Fibroblast of upper back skin (primary cell): Measurements from ENCODE around the gene ZNF700.
"Not testable (repeated sequence)": the region's sequence is repeated elsewhere in the genome, so short reads cannot be mapped to it uniquely, and the experiment has no call there.

Source experiments
- DNase-seq: peaks from one replicate; pipeline ENCODE4 v3.0.0-alpha.2; 2013

Gene ZNF700

DNA sequence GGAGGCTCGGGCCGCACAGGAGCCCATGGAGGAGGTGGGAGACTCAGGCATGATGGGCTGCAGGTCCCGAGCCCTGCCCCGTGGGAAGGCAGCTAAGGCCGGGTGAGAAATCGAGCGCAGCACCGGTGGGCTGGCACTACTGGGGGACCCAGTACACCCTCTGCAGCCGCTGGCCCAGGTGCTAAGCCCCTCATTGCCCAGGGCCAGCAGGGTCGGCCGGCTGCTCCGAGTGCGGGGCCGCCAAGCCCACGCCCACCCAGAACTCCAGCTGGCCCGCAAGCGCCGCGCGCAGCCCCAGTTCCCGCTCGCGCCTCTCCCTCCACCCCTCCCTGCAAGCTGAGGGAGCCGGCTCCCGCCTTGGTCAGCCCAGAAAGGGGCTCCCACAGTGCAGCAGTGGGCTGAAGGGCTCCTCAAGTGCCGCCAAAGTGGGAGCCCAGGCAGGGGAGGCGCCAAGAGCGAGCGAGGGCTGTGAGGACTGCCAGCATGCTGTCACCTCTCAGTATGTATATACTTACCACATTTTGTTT lies 16.5 kb downstream of the ZNF700 start:
- not testable (repeated sequence) for DNase-seq

DNA sequence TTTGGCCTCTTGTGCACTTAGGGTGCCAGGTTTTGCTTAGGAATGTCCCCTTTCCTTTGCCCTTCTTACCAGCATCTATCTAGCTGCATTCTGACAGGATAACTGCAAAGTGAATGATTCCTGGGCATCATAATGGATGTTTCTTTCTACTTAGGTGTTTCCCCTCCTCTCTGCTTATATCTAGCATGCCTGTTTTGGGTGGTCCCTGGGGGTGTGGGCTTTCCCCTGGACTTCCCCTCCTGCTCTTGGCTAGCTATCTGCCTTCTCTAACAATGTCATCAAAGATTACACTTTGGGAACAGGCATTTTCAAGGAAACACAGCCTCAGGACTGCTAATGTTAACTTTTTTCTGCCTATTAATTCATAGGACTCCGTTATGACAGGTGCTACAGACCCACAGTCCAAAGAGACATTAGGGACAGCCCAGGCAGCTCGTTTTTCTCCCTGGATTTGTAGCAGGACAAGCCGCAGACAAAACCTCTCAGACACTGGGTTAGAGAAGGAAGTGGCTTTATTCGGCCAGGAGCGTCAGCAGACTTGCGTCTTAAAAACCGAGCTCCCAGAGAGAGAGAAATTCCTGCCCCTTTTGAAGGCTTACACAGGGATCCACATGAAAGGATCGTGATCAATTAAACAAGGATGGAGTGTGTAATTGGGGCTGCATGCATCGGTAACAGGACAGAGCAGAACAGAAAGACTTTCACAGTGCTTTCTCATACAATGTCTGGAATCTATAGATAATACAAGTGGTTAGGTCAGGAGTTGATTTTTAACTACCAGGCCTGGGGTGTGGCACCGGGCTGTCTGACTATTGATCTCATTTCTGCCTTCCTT lies 17.3 kb downstream of the ZNF700 start:
- DNase-seq: no peak

DNA sequence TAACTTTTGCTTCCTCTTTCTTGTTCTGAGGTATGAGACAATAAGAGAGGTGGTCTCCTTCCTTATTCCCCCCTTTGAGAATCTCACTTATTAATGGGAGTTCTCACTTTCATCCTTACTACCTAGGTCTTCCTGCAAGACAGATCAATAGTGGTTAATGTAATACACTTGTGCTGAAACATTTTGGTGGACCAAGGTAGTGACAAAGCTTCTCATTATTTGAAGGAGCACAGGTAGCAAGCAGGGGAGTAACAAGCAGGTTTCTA lies 17.9 kb downstream of the ZNF700 start:
- no peak for DNase-seq

DNA sequence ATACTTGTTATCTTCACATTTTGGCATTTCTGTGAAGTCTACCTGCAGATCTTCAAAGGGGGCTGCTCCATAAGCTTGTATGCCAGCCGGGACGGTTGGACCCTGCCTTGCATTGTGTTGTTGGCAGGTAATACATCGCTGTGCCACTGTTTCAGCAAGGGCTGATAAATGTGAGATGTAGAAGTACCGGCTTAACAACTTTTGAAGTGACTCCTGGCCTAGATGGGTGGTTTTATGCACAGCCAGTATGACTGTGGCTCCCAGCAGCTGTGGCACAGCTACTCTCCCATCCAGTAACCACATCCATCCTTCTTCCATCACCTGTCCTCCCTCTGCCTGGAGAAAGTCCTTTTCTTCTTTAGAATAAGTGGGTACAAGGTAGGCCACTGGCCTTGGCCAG lies 19.7 kb downstream of the ZNF700 start:
- DNase-seq: no peak

DNA sequence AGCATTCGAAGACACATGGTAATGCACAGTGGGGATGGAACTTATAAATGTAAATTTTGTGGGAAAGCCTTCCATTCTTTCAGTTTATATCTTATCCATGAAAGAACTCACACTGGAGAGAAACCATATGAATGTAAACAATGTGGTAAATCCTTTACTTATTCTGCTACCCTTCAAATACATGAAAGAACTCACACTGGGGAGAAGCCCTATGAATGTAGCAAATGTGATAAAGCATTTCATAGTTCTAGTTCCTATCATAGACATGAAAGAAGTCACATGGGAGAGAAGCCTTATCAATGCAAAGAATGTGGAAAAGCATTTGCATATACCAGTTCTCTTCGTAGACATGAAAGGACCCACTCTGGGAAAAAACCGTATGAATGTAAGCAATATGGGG lies 23.7 kb downstream of the ZNF700 start:
- DNase-seq: no peak

DNA sequence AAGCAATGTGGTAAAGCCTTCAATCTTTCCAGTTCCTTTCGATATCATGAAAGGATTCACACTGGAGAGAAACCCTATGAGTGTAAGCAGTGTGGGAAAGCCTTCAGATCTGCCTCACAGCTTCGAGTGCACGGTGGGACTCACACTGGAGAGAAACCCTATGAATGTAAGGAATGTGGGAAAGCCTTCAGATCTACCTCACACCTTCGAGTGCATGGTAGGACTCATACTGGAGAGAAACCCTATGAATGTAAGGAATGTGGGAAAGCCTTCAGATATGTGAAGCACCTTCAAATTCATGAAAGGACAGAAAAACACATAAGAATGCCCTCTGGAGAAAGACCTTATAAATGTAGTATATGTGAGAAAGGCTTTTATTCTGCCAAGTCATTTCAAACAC lies 24.3 kb downstream of the ZNF700 start:
- DNase-seq: no peak

DNA sequence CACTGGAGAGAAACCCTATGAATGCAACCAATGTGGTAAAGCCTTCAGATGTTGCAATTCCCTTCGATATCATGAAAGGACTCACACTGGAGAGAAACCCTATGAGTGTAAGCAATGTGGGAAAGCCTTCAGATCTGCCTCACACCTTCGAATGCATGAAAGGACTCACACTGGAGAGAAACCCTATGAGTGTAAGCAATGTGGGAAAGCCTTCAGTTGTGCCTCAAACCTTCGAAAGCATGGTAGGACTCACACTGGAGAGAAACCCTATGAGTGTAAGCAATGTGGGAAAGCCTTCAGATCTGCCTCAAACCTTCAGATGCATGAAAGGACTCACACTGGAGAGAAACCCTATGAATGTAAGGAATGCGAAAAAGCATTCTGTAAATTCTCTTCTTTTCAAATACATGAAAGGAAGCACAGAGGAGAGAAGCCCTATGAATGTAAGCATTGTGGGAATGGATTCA lies 24.7 kb downstream of the ZNF700 start:
- DNase-seq: not testable (repeated sequence)

DNA sequence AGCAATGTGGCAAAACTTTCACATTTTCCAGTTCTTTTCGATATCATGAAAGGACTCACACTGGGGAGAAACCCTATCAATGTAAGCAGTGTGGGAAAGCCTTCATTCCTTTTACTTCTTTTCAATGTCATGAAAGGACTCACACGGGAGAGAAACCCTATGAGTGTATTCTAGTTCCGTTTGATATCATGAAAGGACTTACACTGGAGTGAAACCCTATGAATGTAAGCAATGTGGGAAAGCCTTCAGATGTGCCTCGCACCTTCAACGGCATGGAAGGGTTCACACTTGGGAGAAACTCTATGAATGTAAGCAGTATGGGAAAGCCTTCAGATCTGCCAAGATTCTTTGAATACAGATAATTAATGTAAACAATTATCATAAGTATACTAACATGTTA lies 25.4 kb downstream of the ZNF700 start:
- no peak for DNase-seq

DNA sequence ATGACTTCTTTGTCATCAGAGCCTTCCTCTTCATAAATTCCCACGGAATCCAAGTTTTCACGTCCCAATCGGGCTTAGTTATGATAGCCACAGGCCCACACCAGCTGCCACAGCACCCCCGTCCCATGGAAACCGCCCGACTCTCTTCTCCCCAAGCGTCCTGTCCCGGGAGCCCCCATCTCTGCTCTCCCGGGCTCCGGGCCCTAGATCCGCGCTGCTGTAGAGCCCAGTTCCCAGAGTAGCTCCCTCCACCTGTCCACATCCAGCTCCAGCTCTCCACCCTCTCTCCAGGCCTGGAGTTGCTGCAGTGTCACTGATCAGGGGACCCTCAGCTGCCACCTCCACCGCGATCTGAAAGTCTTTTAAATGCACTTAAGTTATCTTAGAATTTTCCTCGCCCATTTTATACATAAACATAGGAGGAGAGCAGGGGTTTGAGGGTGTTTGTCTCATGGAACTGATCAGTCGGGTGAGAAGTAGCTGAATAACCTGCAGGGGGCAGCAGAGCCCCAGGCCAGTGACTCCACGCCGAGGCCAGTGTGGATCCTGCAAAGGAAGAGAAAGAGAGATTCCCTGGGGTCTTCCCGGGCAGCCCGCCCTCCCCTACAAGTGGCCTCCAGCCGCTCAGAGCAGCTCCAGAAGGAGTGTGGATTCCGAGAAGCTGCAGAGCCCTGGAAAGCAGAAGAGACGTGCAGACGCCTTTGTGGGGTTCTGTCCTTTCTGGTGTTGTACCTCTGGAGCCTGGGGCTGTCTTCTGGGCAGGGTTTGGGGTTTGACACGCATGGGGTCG lies 38.9 kb downstream of the ZNF700 start:
- DNase-seq: peak; percentile 65

DNA sequence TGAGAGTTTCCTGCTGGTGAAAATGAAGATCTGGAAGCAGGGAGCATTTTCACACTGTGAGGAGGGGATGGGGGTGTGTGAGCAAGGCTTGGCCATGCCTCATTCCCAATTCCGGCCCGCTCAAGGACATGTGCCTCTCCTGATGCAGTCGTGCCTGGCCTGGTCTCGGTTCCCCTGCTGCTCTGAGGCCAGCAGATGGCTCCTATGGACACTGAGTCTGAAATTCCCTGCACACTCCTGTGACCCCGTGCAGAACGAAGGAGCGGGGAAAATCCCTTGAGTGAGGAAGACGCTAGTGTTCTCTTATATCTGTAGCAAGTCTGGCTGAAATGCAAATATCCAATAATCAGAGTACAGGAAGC lies 39.6 kb downstream of the ZNF700 start:
- no peak for DNase-seq

DNA sequence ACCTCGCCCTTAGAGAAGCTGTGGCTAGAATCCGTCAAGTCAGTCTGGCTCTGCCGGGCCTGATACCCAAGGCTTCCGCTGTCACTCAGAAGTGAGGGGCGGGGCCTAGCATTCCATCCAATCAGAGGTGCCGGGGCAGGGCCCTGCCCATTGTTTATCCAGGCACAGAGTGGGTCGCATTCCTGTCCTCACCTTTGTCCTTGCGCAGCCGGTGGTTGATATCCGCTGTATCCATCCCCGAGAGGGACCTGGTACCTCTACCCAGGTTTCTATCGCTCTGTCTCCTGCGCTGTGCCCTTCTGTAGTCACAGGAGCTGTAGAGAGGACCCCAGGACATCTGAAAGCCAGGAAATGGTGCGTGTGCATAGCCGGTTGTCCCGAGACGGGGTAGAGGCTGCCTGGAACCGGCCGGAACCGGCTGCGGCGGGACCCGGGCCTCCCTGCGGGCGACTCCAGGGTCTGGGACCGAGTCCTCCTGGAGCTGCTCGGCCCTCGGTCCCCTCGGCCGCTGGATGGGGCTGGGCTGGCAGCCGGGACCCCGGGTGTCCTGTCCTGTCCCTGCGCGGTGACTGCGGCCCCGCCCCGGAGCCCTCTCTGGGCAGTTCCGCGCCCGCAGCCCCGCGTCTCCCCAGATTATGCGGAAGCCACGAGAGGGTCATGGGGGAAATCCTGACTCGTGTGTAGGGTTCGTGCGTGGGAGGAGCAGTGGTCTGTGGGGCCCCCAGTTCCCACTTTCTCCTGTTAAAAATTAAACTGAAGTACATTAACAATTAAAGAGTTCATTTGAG lies 40.1 kb downstream of the ZNF700 start, which contains the start of gene ZNF763:
ZNF763 (plus strand) TSS at position 183 of the 788 bp plus-strand sequence; CDS start at position 352, 169 bp downstream.
- peak; percentile 73 for DNase-seq

DNA sequence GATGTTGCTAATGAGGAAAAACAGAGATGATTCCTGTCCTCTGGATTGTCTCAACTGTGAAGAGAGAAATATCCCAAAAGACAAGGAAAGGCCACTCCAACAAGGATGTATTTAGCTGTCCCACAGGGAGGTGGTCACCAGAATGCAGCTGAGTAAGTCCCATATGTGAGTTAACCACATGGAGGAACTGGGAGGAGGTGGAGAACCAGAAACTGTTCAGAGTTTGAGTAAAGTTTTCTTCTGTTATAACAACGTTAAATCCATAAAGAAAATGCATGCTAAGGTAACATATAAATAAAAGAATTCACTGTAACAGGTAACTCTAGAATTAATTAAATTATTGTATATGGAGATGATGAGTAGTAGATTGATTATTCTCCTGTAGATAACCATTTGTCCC lies 45.3 kb downstream of the ZNF700 start:
- DNase-seq: no peak

DNA sequence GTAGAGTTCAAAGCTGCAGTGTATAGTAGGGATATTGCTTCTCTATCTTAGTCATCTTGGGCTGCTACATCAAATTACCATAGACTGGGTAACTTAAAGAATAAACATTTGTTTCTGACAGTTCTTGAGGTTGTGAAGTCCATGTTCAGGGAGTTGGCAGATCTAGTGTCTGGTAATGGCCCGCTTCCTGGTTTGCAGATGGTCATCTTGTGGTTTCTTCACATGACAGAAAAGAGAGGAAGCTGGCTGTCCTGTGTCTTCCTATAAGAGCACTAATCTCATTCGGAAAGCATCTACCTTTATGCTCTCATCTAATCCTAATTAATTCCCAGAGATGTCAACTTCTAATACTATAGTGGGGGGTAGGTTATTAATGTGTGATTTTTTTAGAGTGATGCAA lies 46.1 kb downstream of the ZNF700 start:
- DNase-seq: no peak

DNA sequence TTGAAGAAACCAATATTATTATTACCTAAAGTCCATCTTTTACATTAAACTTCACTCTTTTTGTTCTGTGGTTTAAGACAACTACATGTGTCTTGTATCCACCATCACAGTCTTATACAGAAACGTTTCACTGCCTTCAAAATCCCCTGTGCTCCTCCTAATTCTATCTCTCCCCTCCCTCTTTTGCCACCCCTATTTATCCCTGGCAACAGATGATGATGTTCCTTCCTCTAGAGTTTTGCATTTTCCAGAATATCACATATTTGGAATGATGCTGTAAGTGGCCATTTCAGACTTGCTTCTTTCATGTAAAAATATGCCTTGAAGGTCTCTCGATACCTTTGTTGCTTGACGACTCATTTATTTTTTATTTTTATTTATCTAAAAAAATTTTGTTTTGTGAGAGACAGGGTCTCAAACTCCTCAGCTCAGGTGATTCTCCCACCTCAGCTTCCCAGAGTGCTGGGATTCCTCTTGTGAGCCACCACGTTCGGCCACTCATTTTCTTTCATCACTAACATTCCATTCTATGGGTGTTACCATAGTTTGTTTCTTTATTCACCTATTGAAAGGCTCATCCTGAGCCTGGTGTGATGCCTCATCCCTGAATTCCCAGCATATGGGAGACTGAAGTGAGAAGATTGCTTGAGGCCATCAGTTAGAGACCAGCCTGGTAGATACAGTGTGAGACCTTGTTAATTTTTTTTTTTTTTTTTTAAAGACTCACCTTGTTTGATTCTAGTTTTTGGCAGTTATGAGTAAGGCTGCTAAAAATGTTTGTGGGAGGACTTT lies 48.3 kb downstream of the ZNF700 start:
- DNase-seq: no peak

DNA sequence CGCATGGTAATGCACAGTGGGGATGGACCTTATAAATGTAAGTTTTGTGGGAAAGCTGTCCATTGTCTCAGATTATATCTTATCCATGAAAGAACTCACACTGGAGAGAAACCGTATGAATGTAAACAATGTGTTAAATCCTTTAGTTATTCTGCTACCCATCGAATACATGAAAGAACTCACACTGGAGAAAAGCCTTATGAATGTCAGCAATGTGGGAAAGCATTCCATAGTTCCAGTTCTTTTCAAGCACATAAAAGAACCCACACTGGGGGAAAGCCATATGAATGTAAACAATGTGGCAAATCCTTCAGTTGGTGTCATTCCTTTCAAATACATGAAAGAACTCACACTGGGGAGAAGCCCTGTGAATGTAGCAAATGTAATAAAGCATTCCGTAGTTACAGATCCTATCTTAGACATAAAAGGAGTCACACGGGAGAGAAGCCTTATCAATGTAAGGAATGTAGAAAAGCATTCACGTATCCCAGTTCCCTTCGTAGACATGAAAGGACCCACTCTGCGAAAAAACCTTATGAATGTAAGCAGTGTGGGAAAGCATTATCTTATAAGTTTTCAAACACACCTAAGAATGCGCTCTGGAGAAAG lies 53.7 kb downstream of the ZNF700 start:
- DNase-seq: no peak

DNA sequence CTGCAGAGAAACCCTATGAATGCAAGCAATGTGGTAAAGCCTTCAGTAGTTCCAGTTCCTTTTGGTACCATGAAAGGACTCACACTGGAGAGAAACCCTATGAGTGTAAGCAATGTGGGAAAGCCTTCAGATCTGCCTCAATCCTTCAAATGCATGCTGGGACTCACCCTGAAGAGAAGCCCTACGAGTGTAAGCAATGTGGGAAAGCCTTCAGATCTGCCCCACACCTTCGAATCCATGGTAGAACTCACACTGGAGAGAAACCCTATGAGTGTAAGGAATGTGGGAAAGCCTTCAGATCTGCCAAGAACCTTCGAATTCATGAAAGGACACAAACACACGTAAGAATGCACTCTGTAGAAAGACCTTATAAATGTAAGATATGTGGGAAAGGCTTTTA lies 54.6 kb downstream of the ZNF700 start:
- no peak for DNase-seq

DNA sequence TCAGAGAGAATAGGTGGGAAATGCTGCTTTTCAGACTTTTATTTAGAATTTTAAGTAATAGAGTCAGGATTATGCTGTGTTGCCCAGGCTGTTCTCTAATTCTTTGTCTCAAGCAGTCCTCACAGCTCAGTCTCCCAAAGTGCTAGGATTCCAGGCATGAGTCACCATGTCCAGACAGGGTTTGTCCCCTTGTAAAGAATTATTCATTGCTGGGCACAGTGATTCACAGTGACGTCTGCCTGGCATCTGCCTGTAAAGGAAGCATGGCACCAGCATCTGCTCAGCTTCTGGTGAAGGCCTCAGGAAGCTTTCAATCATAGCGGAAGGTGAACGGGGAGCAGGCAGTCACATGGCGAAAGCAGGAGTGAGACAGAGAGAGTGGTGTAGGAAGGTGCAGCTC lies 57.6 kb downstream of the ZNF700 start:
- no peak for DNase-seq

DNA sequence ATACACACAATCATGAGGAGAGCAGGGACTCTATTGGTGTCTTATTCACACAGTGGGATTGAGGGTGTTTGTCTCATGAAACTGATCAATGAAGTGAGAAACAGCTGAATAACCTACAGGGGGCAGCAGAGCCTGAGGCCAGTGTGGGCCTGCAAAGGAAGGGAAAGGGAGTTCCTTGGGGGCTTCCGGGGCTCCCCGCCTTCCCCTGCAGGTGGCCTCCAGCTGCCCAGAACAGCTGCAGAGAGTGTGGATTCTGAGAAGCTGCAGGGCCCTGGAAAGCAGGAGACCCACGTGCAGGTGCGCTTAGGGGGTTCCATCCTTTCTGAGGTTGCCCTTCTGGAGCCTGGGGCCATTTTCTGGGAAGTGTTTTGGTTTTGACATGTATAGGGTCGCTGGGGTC lies 60.1 kb downstream of the ZNF700 start:
- no peak for DNase-seq

DNA sequence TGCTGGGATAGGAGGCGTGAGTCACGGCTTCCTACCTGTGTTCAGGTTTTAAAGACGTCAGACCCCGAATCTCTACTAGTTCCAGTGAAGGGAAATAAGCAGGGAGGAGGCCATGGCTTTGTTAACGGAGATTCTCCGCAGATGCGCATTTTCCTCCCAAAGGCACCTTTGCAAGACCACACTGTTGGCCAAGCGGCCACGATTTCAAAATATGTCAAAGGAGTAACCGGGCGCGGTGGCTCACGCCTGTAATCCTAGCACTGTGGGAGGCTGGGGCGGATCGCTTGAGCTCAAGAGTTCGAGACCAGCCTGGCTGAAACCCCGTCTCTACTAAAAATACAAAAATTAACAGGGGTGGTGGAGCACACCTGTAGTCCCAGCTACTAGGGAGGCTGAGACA lies 61.8 kb downstream of the ZNF700 start:
- no peak for DNase-seq

DNA sequence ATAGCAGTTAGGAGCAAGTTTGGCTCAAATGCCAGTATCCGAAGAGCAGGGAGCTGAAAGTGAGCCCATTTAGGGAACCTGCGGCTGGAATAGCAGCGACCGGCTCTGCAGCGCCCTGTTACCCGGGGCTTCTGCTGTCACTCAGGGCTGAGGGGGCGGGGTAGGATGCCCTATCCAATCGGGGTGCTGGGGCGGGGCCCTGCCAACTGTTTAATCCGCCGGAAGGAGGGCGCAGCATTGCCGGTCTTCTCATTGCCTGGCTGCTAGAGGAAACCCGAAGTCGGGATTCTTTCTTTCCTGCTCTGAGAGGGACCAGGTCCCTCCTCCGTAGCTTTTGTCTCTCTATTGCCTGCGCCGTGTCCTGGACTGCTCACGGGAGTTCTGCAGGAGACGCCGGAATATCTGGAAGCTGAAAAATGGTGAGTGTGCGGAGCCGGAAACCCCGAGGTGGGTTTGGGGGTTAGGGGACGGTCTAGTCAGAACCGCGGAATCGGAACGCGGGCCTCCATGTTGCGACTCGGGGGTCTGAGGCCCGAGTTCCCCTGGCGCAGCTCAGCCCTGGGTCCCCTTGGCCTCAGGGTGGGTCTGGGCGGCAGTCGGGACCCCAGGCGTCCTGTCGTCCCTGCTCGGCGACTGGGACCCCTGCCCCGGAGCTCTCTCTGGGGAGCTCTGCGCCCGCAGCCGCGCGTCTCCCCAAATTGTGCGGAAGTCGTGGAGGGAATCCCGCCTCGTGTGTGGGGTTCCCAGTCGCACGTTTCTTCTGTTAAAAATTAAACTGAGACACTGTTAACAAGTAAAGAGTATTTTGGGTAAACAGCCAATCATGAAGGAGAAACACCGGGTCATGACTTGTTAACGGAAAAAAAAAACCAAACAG lies 62.7 kb downstream of the ZNF700 start:
- DNase-seq: peak; percentile 92

DNA sequence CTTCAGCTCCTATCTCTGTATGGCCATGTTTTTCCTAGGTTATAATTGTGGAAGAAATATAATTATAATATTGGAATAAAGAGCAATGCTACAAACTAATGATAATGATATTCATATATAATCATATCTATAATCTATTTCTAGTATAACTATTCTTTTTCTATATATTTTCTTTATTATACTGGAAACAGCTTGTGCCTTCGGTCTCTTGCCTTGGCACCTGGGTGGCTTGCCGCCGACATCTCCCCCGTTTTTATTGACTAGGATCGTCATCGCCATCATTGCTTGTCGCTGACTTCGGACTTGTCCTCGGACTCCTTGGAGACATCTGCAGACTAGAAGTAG lies 64.2 kb downstream of the ZNF700 start:
- DNase-seq: no peak
